Brain microvascular endothelial cell (primary cell): ENCODE results near the gene IFNA14.

ENCODE experiments used
- DNase-seq: peaks from one replicate; pipeline ENCODE4 v3.0.0-alpha.2; 2020
- H3K27ac ChIP-seq: fragments of 250-450 bp; sonication (Bioruptor Pico); 2 replicates; pipeline ENCODE4 v1.5.1; 2020; ENCODE audit warnings: mild to moderate bottlenecking, moderate library complexity
- H3K27me3 ChIP-seq: fragments of 250-450 bp; sonication (Bioruptor Pico); replicated peaks from 2 replicates; pipeline ENCODE4 v1.5.1; 2020; ENCODE audit warnings: mild to moderate bottlenecking
- H3K36me3 ChIP-seq: fragments of 250-450 bp; sonication (Bioruptor Pico); replicated peaks from 2 replicates; pipeline ENCODE4 v1.5.1; 2020; ENCODE audit warnings: mild to moderate bottlenecking
- H3K4me3 ChIP-seq: 2 replicates; pipeline ENCODE4 v1.5.1; 2011; ENCODE audit warnings: low read depth, mild to moderate bottlenecking, control low read depth, low read length, moderate library complexity
- CTCF ChIP-seq: IDR thresholded peaks from 2 replicates; pipeline ENCODE4 v1.5.1; 2011; ENCODE audit warnings: low read depth, mild to moderate bottlenecking, moderate library complexity, low read length, control low read depth, inconsistent platforms; ENCODE audit errors: missing control alignments
- in situ Hi-C: cut with HindIII; loops from 2 replicates; pipeline ENCODE4 v1.10.0; 2017; ENCODE audit warnings: low sequenced_read_pairs, low pct_ligation_motif_present

The IFNA14 gene

GRCh38 chr9:21239911-21240310 is at the start of gene IFNA14:
IFNA14 (minus strand) TSS chr9:21240005; CDS start chr9:21239935, 70 bp downstream.
- DNase-seq: no peak
- no peaks in the 10 kb centered on the region for H3K36me3 ChIP-seq
- TF ChIP-seq CTCF: no peak
- H3K27ac ChIP-seq: no peak within 1 kb of the TSS
- no peak within 1 kb of the TSS for H3K4me3 ChIP-seq
- in situ Hi-C loops: no loop called here
- H3K27me3 ChIP-seq: no peaks in the 10 kb centered on the region

- Histone ChIP-seq H3K36me3 (no peaks in the 10 kb centered on the region), H3K4me3 (no peak overlapping the region), H3K27me3 (no peaks in the 10 kb centered on the region), H3K27ac (no peak overlapping the region)
- in situ Hi-C loops: no loop called here
- DNase-seq: no peak
- no peak for TF ChIP-seq CTCF
Observed at GRCh38 chr9:21287280-21287679, 47.5 kb upstream of the IFNA14 start.

- DNase-seq: no peak
- in situ Hi-C loops: no loop called here
- H3K36me3 ChIP-seq: no peaks in the 10 kb centered on the region
- no peak for TF ChIP-seq CTCF
- no peaks in the 10 kb centered on the region for H3K27me3 ChIP-seq
- no peak overlapping the region for H3K27ac ChIP-seq
- H3K4me3 ChIP-seq: no peak overlapping the region
Observed at GRCh38 chr9:21286659-21287058, 46.9 kb upstream of the IFNA14 start.

GRCh38 chr9:21286099-21286498 is 46.3 kb upstream of the IFNA14 start:
- DNase-seq: no peak
- no peak overlapping the region for H3K4me3 ChIP-seq
- TF ChIP-seq CTCF: no peak
- in situ Hi-C loops: no loop called here
- H3K27me3 ChIP-seq: no peaks in the 10 kb centered on the region
- no peaks in the 10 kb centered on the region for H3K36me3 ChIP-seq
- H3K27ac ChIP-seq: no peak overlapping the region

GRCh38 chr9:21281275-21281674 is 41.5 kb upstream of the IFNA14 start:
- H3K27me3 ChIP-seq: no peaks in the 10 kb centered on the region
- TF ChIP-seq CTCF: no peak
- H3K27ac ChIP-seq: no peak overlapping the region
- H3K36me3 ChIP-seq: no peaks in the 10 kb centered on the region
- no peak for DNase-seq
- no peak overlapping the region for H3K4me3 ChIP-seq
- in situ Hi-C loops: no loop called here

DNA sequence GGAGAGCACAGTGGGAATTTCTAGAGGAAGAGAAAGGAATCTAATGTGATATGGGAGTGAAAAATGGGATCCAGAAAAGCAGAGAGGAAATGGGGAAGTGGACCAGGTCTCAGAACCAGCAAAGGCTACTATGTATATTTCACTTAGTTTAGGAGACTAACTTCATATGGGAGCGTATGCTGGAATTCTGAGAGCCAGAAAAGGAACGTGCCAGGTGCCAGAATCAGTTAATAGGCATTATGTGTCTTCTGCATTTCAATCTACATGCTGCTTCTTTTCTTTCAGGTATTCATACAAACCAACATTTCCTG is 28.5 kb upstream of the IFNA14 start:
- DNase-seq: no peak
- Histone ChIP-seq H3K27ac (no peak overlapping the region), H3K27me3 (no peaks in the 10 kb centered on the region), H3K36me3 (no peaks in the 10 kb centered on the region), H3K4me3 (no peak overlapping the region)
- in situ Hi-C loops: no loop called here
- TF ChIP-seq CTCF: no peak
